Breast epithelium (tissue), 4 donors: ENCODE results near the gene EPC1. TPM values are rescaled to one million over a fixed set of nuclear protein-coding genes. Genes with fewer than 3 reads are reported as not detected.

Experiments used
- DNase-seq, 2 donors: peaks; one replicate each; pipeline ENCODE4 v3.0.0-alpha.2; 2019; ENCODE audit warnings: low spot score in 2 of 2
- H3K27ac ChIP-seq, 2 donors: fragments of 200-600 bp; sonication (generic) in 1 of 2; one replicate each; pipeline ENCODE4 v1.5.1; 2016 to 2019; ENCODE audit warnings: mild to moderate bottlenecking in 1 of 2
- H3K27me3 ChIP-seq, 2 donors: fragments of 200-600 bp; sonication (generic) in 1 of 2; one replicate each; pipeline versions ENCODE4 v1.5.1 to v1.6.0; 2017 to 2019; ENCODE audit warnings: control low read depth in 1 of 2, mild to moderate bottlenecking in 1 of 2
- H3K36me3 ChIP-seq: fragments of 200-600 bp; one replicate; pipeline ENCODE4 v1.5.1; 2019
- H3K4me1 ChIP-seq, 2 donors: fragments of 200-600 bp; sonication (generic); one replicate each; pipeline ENCODE4 v1.5.1; 2016 to 2019; ENCODE audit warnings: control low read depth in 1 of 2
- H3K4me3 ChIP-seq, 3 donors: fragments of 200-600 bp; sonication (generic); 1 replicate in 2 of 3; 2 replicates in 1 of 3; pipeline ENCODE4 v1.5.1; 2016 to 2019; ENCODE audit warnings: mild to moderate bottlenecking in 3 of 3, moderate library complexity in 2 of 3
- H3K9me3 ChIP-seq, 2 donors: fragments of 200-600 bp; sonication (generic) in 1 of 2; one replicate each; pipeline ENCODE4 v1.5.1; 2016 to 2019; ENCODE audit warnings: control low read depth in 1 of 2
- CTCF ChIP-seq, 3 donors: fragments of 450-650 bp; IDR thresholded peaks; one replicate each; pipeline ENCODE4 v1.5.1; 2016 to 2017; ENCODE audit warnings: antibody characterized with exemption in 3 of 3, mild to moderate bottlenecking in 3 of 3, moderate library complexity in 3 of 3
- POLR2A ChIP-seq: fragments of 450-650 bp; IDR thresholded peaks from one replicate; pipeline ENCODE4 v1.6.1; 2016; ENCODE audit warnings: antibody characterized with exemption, mild to moderate bottlenecking, moderate library complexity
- POLR2AphosphoS5 ChIP-seq, 3 donors: sonication (generic); formaldehyde crosslinking; IDR thresholded peaks; one replicate each; pipeline ENCODE4 v1.6.1; 2017; ENCODE audit warnings: antibody characterized with exemption in 3 of 3
- intact Hi-C: fragments of 100-400 bp; cut with DNase I; formaldehyde crosslinking; loops from one replicate; pipeline ENCODE4 v1.15.1; 2023; ENCODE audit warnings: low total_unique reads
- total RNA-seq, 3 donors: library from RNA; depleted of rRNA; stranded (reverse); fragments of >200 nt; gene quantifications; one replicate each; pipeline ENCODE4 v1.1.0, GENCODE V29; 2016

Gene EPC1
- total RNA-seq, 3 donors from 2014 or later: 49.4 to 78.7 (median 60.0) TPM

- peak; percentile 91 to 94 for DNase-seq
- Histone ChIP-seq H3K9me3 (no peaks in the 10 kb centered on the region), H3K27ac (peak overlapping the region; percentile 85 to 90), H3K36me3 (no peaks in the 10 kb centered on the region), H3K4me3 (peak overlapping the region; percentile 70 to 73 (median 71)), H3K27me3 (no peaks in the 10 kb centered on the region), H3K4me1 (no peaks in the 10 kb centered on the region)
- TF ChIP-seq POLR2A: peak; percentile 40
- no peak for TF ChIP-seq CTCF (IDR thresholded peaks at IDR 0.05)
- peak in 2 of 3 donors; percentile 25 to 66 for TF ChIP-seq POLR2AphosphoS5 (IDR thresholded peaks at IDR 0.05)
- intact Hi-C loops: no loop called here
Observed at GRCh38 chr10:32378363-32379317, 31.7 kb upstream of the EPC1 start.

- peak overlapping the region in 1 of 2 donors; percentile 90 for H3K27ac ChIP-seq
- DNase-seq: no peak
- H3K9me3 ChIP-seq: no peaks in the 10 kb centered on the region
- no peak for TF ChIP-seq CTCF (IDR thresholded peaks at IDR 0.05)
- no peak for TF ChIP-seq POLR2A
- TF ChIP-seq POLR2AphosphoS5 (IDR thresholded peaks at IDR 0.05): no peak
- no peaks in the 10 kb centered on the region for H3K36me3 ChIP-seq
- intact Hi-C loops: no loop called here
- no peaks in the 10 kb centered on the region for H3K4me1 ChIP-seq
- peak overlapping the region; percentile 70 to 73 (median 71) for H3K4me3 ChIP-seq
- no peaks in the 10 kb centered on the region for H3K27me3 ChIP-seq
Observed at GRCh38 chr10:32377458-32378259, 30.7 kb upstream of the EPC1 start.

- intact Hi-C loops: no loop called here
- H3K4me1 ChIP-seq: no peaks in the 10 kb centered on the region
- H3K4me3 ChIP-seq: peak overlapping the region; percentile 70 to 73 (median 71)
- H3K9me3 ChIP-seq: no peaks in the 10 kb centered on the region
- TF ChIP-seq POLR2A: no peak
- TF ChIP-seq POLR2AphosphoS5 (IDR thresholded peaks at IDR 0.05): no peak
- TF ChIP-seq CTCF (IDR thresholded peaks at IDR 0.05): no peak
- H3K27me3 ChIP-seq: no peaks in the 10 kb centered on the region
- no peak for DNase-seq
- H3K36me3 ChIP-seq: no peaks in the 10 kb centered on the region
- peak overlapping the region in 1 of 2 donors; percentile 90 for H3K27ac ChIP-seq
Observed at GRCh38 chr10:32376771-32377170, 29.8 kb upstream of the EPC1 start.

- H3K36me3 ChIP-seq: no peaks in the 10 kb centered on the region
Observed at GRCh38 chr10:32376097-32376496, 29.1 kb upstream of the EPC1 start.

GRCh38 chr10:32375631-32376030 is 28.7 kb upstream of the EPC1 start:
- Histone ChIP-seq H3K9me3 (no peaks in the 10 kb centered on the region), H3K4me1 (no peaks in the 10 kb centered on the region), H3K27me3 (no peaks in the 10 kb centered on the region), H3K36me3 (no peaks in the 10 kb centered on the region), H3K27ac (no peak overlapping the region), H3K4me3 (no peak overlapping the region)
- TF ChIP-seq POLR2AphosphoS5 (IDR thresholded peaks at IDR 0.05) (no peak), POLR2A (no peak), CTCF (IDR thresholded peaks at IDR 0.05) (no peak)
- DNase-seq: no peak
- intact Hi-C loops: no loop called here

More at GRCh38 chr10:32376097-32376496, 29.1 kb upstream of the EPC1 start:
- Histone ChIP-seq H3K4me3 (peak overlapping the region; percentile 70 to 73 (median 71)), H3K27me3 (no peaks in the 10 kb centered on the region), H3K4me1 (no peaks in the 10 kb centered on the region), H3K27ac (peak overlapping the region in 1 of 2 donors; percentile 90), H3K9me3 (no peaks in the 10 kb centered on the region)
- TF ChIP-seq POLR2AphosphoS5 (IDR thresholded peaks at IDR 0.05) (no peak), POLR2A (no peak)
- intact Hi-C loops: no loop called here
- DNase-seq: no peak
